Spleen (tissue), 11 donors: ENCODE measurements around the gene DCTN4. TPM values are rescaled to one million over a fixed set of nuclear protein-coding genes. Genes with fewer than 3 reads are reported as not detected.

Experiments used
- DNase-seq: peaks from one replicate; pipeline ENCODE4 v3.0.0-alpha.2; 2020
- H3K27ac ChIP-seq, 8 donors: fragments of 200-600 bp; sonication (generic) in 7 of 8; 1 replicate in 4 of 8; 2 replicates in 4 of 8; pipeline versions ENCODE4 v1.5.0 to v1.8.0; 2016 to 2021; ENCODE audit warnings: inconsistent platforms in 4 of 8, mild to moderate bottlenecking in 4 of 8, moderate library complexity in 1 of 8
- H3K27me3 ChIP-seq, 7 donors: fragments of 200-600 bp; sonication (generic) in 6 of 7; replicated peaks in 1 of 7; 1 replicate in 4 of 7; 2 replicates in 3 of 7; pipeline versions ENCODE4 v1.5.0 to v1.8.0; 2016 to 2021; ENCODE audit warnings: inconsistent platforms in 3 of 7, mild to moderate bottlenecking in 1 of 7
- H3K36me3 ChIP-seq, 6 donors: fragments of 200-600 bp; sonication (generic) in 5 of 6; 1 replicate in 4 of 6; 2 replicates in 2 of 6; pipeline versions ENCODE4 v1.5.0 to v1.8.0; 2016 to 2021; ENCODE audit warnings: inconsistent platforms in 2 of 6
- H3K4me1 ChIP-seq, 6 donors: fragments of 200-600 bp; sonication (generic) in 5 of 6; 1 replicate in 3 of 6; 2 replicates in 3 of 6; pipeline versions ENCODE4 v1.5.0 to v1.8.0; 2016 to 2021; ENCODE audit warnings: inconsistent platforms in 3 of 6
- H3K4me3 ChIP-seq, 8 donors: fragments of 200-600 bp; sonication (generic) in 7 of 8; 1 replicate in 4 of 8; 2 replicates in 4 of 8; pipeline versions ENCODE4 v1.5.0 to v1.8.0; 2016 to 2021; ENCODE audit warnings: inconsistent platforms in 4 of 8, mild to moderate bottlenecking in 4 of 8, moderate library complexity in 2 of 8
- H3K9me3 ChIP-seq, 8 donors: fragments of 200-600 bp; sonication (generic) in 7 of 8; 1 replicate in 4 of 8; 2 replicates in 4 of 8; pipeline versions ENCODE4 v1.5.0 to v1.8.0; 2016 to 2021; ENCODE audit warnings: inconsistent platforms in 4 of 8
- CTCF ChIP-seq, 11 experiments: fragments of 200-600 bp in 7 of 11; fragments of 450-650 bp in 4 of 11; sonication (generic) in 4 of 11; IDR thresholded peaks in 8 of 11; conservative IDR thresholded peaks in 3 of 11; 1 replicate in 7 of 11; 2 replicates in 4 of 11; pipeline versions ENCODE4 v1.4.0 to v1.8.0; 2016 to 2021; ENCODE audit warnings: antibody characterized with exemption in 11 of 11, inconsistent platforms in 4 of 11, mild to moderate bottlenecking in 1 of 11
- POLR2A ChIP-seq, 3 donors: fragments of 450-650 bp; IDR thresholded peaks; one replicate each; pipeline ENCODE4 v1.5.1; 2017; ENCODE audit warnings: antibody characterized with exemption in 3 of 3, mild to moderate bottlenecking in 1 of 3
- POLR2AphosphoS5 ChIP-seq, 3 donors: sonication (generic); formaldehyde crosslinking; IDR thresholded peaks; one replicate each; pipeline ENCODE4 v1.5.1; 2017; ENCODE audit warnings: antibody characterized with exemption in 3 of 3
- WGBS, 5 donors: extraction: QIAGEN DNeasy Blood & Tissue Kit in 3 of 5; methylation state at CpG; one replicate each; pipeline versions ENCODE4 v1.1.5 to v1.1.7; 2013 to 2018; 5-methylcytosine and 5-hydroxymethylcytosine counted together
- intact Hi-C: fragments of 100-400 bp; cut with DNase I; formaldehyde crosslinking; loops from one replicate; pipeline ENCODE4 v1.15.0; 2023; ENCODE audit warnings: low total_unique reads
- polyA plus RNA-seq, 3 donors: library from polyadenylated mRNA; stranded (reverse); fragments of 200-250 nt; gene quantifications; one replicate each; pipeline ENCODE4 v1.2.1, GENCODE V29; 2013
- total RNA-seq, 7 donors: library from RNA; depleted of rRNA in 3 of 7; stranded (reverse); fragments of >200 nt in 3 of 7; fragmentation: NEBNext Ultra II Directional in 4 of 7; extraction: Animal tissue kit (Norgen Biotek cat#: 25700) in 4 of 7; gene quantifications; one replicate each; pipeline versions ENCODE4 v1.1.0 to v1.2.1, GENCODE V29; 2016 to 2021
- donor health status: healthy with polysubstance abuse.
- donor health status: DM: no; HTN: no; CAD: no; lungs with moderate emphysema.
- donor health status: DM: no; HTN: no; CAD: no.
- donor health status: Bipolar disorder and iron deficiency.
- donor health status: healthy.
- donor health status: DM: no; HTN: no; CAD: no.
- donor health status: DM: yes; HTN: yes; CAD: no.

DCTN4 gene
- total and polyA plus RNA-seq, 10 donors, result 11.4 to 68.7 (median 52.0) TPM

DNA sequence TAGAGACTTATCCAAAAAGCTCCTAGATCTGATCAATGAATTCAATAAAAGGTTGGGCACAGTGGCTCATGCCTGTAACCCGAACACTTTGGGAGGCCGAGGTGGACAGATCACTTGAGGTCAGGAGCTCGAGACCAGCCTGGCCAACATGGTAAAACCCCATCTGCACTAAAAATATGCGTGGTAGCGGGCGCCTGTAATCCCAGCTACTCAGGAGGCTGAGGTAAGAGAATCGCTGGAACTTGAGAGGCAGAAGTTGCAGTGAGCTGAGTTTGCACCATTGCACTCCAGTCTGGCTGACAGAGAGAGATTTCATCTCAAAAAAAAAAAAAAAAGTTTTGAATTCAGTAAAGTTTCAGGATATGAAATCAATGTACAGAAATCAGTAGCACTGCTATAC is 20.0 kb downstream of the DCTN4 start:
- H3K4me1 ChIP-seq, result peaks cover 0 to 62% (median 30%) of the 10 kb centered on the region in 6 donors
- H3K27me3 ChIP-seq, result no peaks in the 10 kb centered on the region
- WGBS, 5 donors, result 88 to 97% (median 95%) methylated on average over 7 of the region's 7 CpGs
- intact Hi-C loops, result no loop called here
- peaks cover 0 to 85% (median 19%) of the 10 kb centered on the region in 6 donors for H3K36me3 ChIP-seq
- TF ChIP-seq POLR2AphosphoS5 (IDR thresholded peaks at IDR 0.05) (no peak), CTCF (IDR thresholded peaks at IDR 0.05 in 8 of 11, conservative IDR thresholded peaks at IDR 0.05 in 3 of 11) (no peak), POLR2A (IDR thresholded peaks at IDR 0.05) (no peak)
- peaks cover 0 to 14% (median 11%) of the 10 kb centered on the region in 8 donors for H3K9me3 ChIP-seq
- H3K4me3 ChIP-seq, result no peak overlapping the region
- H3K27ac ChIP-seq, result peak overlapping the region in 4 of 8 donors; percentile 35 to 50 (median 42)
- no peak for DNase-seq

GRCh38 chr5:150734579-150735384 is 24.0 kb downstream of the DCTN4 start:
- peak overlapping the region in 2 of 8 donors; percentile 10 to 40 for H3K4me3 ChIP-seq

GRCh38 chr5:150731669-150732242 is 27.1 kb downstream of the DCTN4 start:
- no peak overlapping the region for H3K4me3 ChIP-seq
- H3K9me3 ChIP-seq, result peaks cover 0 to 12% (median 9%) of the 10 kb centered on the region in 8 donors
- peak overlapping the region in 4 of 8 donors; percentile 37 to 72 (median 62) for H3K27ac ChIP-seq
- 89 to 95% (median 92%) methylated on average over 6 of the region's 6 CpGs for WGBS, 5 donors
- H3K27me3 ChIP-seq, result no peaks in the 10 kb centered on the region
- TF ChIP-seq CTCF (IDR thresholded peaks at IDR 0.05 in 8 of 11, conservative IDR thresholded peaks at IDR 0.05 in 3 of 11), result no peak
- TF ChIP-seq POLR2A (IDR thresholded peaks at IDR 0.05), result no peak
- peak in 1 of 3 donors; percentile 34 for TF ChIP-seq POLR2AphosphoS5 (IDR thresholded peaks at IDR 0.05)
- H3K4me1 ChIP-seq, result peaks cover 0 to 19% (median 2%) of the 10 kb centered on the region in 6 donors
- intact Hi-C loops, result no loop called here
- no peak for DNase-seq
- H3K36me3 ChIP-seq, result peaks cover 5 to 100% (median 73%) of the 10 kb centered on the region in 6 donors

More at GRCh38 chr5:150734579-150735384, 24.0 kb downstream of the DCTN4 start:
- TF ChIP-seq CTCF (IDR thresholded peaks at IDR 0.05 in 8 of 11, conservative IDR thresholded peaks at IDR 0.05 in 3 of 11) (no peak), POLR2AphosphoS5 (IDR thresholded peaks at IDR 0.05) (peak; percentile 36 to 58 (median 40)), POLR2A (IDR thresholded peaks at IDR 0.05) (no peak)
- H3K4me1 ChIP-seq, result peaks cover 0 to 38% (median 18%) of the 10 kb centered on the region in 6 donors
- H3K27ac ChIP-seq, result peak overlapping the region in 7 of 8 donors; percentile 67 to 92 (median 83)
- peaks cover 5 to 86% (median 51%) of the 10 kb centered on the region in 6 donors for H3K36me3 ChIP-seq
- 63 to 75% (median 65%) methylated on average over 6 to 7 of the region's 7 CpGs for WGBS, 5 donors
- intact Hi-C loops, result no loop called here
- no peaks in the 10 kb centered on the region for H3K27me3 ChIP-seq
- peak; percentile 90 for DNase-seq
- peaks cover 0 to 14% (median 11%) of the 10 kb centered on the region in 8 donors for H3K9me3 ChIP-seq

DNA sequence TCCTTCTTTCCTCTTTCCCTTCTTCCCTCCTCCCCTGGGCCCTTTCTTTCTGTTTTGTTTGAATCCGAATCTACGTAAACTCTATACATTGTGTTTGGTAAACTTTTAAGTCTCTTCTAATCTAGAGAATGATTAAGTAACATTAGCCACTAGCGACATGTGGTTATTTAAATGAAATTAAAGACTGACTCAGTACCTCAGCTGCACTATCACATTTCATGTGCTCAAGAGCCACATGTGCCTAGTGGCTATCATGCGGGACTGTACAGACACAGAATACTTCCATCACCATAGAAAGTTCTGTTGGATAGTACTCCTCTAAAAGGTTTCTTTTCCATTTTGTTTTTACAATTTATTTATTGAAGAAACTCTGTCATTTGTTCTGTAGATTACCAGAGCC is 29.0 kb downstream of the DCTN4 start:
- H3K27ac ChIP-seq, result no peak overlapping the region
- TF ChIP-seq CTCF (IDR thresholded peaks at IDR 0.05 in 8 of 11, conservative IDR thresholded peaks at IDR 0.05 in 3 of 11), result no peak
- TF ChIP-seq POLR2A (IDR thresholded peaks at IDR 0.05), result no peak
- TF ChIP-seq POLR2AphosphoS5 (IDR thresholded peaks at IDR 0.05), result no peak
- H3K27me3 ChIP-seq, result no peaks in the 10 kb centered on the region
- peaks cover 5 to 100% (median 82%) of the 10 kb centered on the region in 6 donors for H3K36me3 ChIP-seq
- DNase-seq, result no peak
- peaks cover 0 to 12% (median under 1%) of the 10 kb centered on the region in 6 donors for H3K4me1 ChIP-seq
- no peaks in the 10 kb centered on the region for H3K9me3 ChIP-seq
- intact Hi-C loops, result no loop called here
- WGBS, 5 donors, result 81 to 98% (median 96%) methylated on average over 4 of the region's 4 CpGs
- no peak overlapping the region for H3K4me3 ChIP-seq
